NCI-H146 treated with DMSO at 0.1 percent for 48 hours (cell line): Measurements from ENCODE around the gene SIVA1.

ENCODE experiments used
- DNase-seq: peaks from one replicate; lab custom pipeline; 2025; ENCODE audit not compliant: unreplicated experiment; lab: John Stamatoyannopoulos, UW

SIVA1 gene

DNA sequence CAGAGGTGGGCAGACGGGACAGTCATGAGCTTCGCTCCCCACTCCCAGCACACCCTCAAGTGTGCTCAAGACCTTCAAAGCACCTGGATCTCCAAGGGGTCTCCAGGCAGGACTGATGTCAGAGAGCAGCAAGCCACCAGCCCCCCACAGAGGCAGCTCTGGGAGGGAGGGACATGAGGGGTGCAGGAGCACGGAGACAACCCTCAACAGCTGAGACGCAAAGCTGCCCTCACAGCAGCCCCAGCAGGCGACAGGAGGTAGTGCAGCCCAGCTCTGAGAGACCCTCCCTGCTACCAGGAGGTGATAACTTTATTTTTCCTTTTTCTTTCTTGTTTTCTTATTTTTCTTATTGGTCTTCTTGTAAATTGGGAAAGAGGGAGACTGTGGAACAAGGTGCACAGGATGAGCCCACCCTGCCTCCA is 17.9 kb downstream of the SIVA1 start:
- DNase-seq: no peak

GRCh38 chr14:104771374-104771773 is 18.4 kb downstream of the SIVA1 start:
- no peak for DNase-seq

- no peak for DNase-seq
Observed at GRCh38 chr14:104771918-104772706, 19.2 kb downstream of the SIVA1 start.

DNA sequence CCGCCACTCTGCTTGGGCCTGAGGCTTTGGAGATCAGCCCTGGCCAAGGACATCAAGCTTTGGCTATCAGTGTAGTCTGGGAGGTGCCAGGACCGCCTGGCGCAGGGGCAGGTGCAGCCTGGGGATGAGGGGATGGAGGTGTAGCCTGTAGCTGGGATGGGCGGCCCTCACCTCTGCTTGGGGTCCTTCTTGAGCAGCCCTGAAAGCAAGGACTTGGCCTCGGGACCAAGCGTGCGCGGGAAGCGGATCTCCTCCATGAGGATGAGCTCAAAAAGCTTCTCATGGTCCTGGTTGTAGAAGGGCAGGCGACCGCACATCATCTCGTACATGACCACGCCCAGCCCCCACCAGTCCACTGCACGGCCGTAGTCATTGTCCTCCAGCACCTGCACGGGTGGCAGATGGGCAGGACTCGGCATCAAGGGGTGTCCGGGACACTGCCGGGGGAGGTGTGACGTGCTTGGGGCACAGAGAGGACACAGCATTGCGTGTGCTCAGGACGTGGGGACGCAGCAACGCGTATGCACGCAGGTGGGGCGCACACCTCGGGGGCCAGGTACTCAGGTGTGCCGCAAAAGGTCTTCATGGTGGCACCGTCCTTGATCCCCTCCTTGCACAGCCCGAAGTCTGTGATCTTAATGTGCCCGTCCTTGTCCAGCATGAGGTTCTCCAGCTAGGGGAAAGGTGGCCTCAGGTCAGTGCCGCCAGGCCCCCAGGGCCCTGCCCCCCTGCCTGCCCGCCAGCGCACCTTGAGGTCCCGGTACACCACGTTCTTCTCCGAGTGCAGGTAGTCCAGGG is 20.0 kb downstream of the SIVA1 start:
- DNase-seq: no peak

DNA sequence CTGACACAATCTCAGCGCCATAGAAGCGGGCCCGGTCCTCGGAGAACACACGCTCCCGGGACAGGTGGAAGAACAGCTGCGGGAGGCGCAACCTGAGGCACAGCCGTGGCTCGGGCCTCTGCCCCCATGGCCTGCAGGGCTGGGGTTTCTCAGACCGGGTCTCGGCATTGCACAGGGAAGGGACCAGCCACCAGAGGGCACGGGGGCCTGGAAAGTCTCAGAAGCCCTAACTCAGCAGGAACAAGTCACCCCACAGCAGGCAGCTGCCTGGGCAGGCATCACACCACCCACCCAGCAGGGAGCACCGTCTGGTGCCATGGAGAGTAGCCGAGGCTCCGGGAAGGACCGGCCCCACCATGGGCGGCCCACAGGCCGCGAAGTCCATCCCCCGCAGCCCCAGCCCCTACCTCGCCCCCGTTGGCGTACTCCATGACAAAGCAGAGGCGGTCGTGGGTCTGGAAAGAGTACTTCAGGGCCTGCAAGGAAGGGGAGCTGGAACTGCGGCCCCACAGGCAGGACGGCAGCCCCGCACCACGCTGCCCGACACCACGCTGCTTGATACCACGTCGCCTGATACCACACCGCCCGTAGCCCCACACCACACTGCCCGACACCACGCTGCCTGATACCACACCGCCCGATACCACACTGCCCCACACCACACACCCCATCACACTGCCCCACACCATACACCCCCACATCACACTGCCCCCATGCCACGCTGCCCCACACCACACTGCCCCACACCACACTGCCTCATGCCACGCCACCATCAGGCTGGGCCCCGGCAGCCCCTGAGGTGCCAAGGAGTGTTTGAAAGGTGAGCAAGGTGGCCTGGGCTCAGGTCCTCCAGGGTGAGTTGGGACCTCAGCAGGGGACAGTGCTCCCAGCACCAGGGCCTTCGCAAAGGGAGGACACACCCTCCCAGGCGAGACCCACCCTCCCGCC is 20.8 kb downstream of the SIVA1 start:
- DNase-seq: no peak

GRCh38 chr14:104774453-104775072 is 21.6 kb downstream of the SIVA1 start:
- DNase-seq: no peak

DNA sequence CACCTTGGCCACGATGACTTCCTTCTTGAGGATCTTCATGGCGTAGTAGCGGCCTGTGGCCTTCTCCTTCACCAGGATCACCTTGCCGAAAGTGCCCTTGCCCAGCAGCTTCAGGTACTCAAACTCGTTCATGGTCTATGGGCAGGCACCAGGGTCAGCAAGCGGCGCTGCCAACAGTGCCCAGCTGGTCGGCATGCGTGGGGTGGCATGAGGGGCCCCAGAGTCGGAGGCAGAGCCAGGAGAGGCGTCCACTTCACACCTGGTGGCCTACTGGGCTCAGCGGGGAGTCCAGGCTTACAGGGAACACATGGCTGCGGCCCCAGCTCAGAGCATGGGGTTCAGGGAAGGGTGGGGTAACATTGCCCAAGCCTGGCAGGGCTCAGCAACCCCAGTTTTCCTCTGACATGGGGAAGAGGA is 22.1 kb downstream of the SIVA1 start:
- no peak for DNase-seq

DNA sequence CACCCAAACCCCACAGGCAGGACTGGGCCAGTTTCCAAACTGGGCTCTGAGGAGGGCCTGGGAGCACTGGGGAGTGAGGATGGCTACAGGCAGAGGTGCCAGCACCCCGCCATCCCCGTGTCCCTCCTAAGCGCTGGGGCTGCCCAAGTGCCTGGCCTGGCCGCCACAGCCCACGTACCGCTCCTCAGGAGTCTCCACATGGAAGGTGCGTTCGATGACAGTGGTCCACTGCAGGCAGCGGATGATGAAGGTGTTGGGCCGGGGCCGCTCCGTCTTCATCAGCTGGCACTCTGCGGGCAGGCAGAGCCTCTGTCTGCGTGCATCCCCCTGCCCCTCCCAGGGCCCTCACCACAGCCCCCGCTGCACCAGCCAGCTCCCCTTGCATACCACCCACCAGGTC is 23.5 kb downstream of the SIVA1 start:
- no peak for DNase-seq

DNA sequence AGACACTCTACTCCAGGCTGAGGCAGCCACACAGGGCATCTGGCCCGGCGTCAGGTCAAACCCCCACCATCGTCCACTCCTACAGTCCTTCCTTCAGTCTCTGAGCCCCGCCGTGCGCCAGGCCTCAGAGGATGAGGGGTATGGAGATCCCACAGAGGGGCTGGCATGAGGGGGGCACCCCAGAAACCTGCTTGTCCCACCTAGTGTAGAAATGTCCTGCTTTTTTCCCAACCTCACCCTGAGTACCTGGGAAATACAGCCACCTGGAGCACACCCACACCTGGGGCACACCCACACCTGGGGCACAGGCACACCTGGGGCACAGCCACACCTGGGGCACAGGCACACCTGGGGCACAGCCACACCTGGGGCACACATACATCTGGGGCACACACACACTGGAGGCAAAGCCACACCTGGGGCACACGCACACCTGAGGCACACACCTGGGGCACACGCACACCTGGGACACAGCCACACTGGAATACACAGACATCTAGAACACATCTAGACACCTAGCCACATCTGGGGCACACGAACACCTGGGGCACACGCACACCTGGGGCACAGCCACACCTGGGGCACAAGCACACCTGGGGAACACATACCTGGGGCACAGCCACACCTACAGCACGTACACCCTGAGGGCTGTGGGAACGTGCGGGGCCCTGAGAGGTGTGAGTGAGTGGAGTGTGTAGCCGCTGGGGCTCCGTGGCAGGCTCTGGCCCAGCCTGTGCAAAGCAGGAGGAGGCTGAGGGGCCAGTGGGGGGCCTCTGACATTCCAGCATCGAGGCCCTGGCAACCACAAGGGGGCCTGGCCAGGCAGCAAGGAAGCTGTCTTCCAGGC is 24.2 kb downstream of the SIVA1 start:
- DNase-seq: no peak

- DNase-seq: no peak
Observed at GRCh38 chr14:104777808-104778249, 24.9 kb downstream of the SIVA1 start.

GRCh38 chr14:104778694-104779331 is 25.9 kb downstream of the SIVA1 start:
- peak; percentile 94 for DNase-seq

GRCh38 chr14:104779776-104780512 is 27.0 kb downstream of the SIVA1 start:
- DNase-seq: no peak

DNA sequence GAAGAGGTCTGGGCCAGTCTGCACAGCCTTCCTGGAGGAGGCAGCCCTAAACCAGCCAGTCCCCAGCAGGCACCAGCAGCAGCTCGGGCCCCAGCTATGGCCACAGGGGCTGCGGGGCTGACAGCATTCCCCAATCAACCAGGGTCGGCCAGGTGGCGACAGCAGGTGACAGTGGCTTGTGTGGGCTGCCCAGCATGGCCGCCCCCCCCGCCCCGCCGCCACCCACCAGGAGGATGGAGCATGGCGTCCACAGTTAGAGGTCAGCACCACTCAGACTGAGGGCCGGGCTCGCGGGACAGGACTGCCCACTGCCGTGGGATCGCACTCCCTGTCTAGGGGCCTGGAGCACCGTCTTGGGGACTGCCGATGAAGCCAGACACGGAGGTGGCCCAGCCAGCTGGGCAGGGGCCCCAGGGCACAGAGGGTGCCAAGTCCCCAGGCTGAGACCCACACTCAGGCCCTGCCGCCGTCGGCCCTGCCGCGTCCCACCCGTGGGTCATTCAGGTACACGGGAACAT is 27.6 kb downstream of the SIVA1 start:
- no peak for DNase-seq

DNA sequence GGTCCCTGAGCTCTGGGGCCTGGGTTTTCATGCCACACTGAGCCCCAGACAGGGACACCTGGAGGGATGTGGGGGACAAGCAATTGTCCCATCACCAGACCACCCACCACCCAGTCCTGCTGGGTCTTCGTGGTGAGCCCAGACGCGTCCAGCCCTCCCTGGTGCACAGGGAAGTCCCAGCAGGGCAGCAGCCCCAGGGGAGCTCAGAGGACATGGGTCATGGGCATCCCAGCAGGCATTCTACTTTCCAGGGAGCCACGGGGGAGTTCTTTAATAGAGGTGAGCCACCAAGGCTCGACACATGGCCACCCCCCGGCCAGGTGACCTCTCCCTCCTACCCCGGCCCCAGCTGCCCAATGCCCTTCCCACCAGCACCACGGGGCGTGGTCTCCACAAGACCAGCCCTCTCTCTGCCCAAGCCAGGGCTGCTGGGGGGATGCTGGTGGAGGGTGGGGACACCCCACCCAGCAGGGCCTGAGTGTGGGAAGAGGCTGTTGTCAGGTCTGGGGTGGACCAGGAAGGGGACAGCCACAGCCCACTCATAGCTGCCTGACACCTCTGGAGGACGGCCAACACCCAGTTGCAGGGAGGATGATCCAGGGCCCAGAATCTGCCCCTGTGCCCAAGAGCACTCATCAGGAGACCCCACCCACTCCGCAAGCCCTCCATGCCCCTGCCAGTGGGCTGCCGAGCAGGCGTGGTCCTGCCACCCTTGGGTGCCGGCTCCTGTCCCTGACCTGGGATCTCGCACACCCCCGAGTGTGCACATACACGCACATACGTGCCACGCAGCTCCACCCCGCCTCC is 28.5 kb downstream of the SIVA1 start:
- DNase-seq: peak; percentile 30

- DNase-seq: no peak
Observed at GRCh38 chr14:104782086-104782807, 29.3 kb downstream of the SIVA1 start.

DNA sequence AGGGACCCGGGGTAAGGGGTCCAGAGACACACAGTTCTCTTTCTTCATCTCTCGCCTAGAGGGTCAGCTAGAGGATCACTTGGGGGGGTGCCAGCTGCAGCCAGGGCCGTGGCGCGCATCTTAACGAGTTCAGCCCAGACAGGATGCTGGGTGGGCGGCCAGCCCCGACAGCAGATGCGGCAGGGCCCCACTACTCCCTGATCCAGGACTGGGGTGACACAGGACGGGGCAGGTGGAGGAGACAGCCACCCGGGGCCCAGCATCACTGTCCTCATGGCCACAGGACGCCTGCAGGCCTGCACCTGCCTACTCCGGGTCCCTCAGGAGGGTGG is 29.8 kb downstream of the SIVA1 start:
- DNase-seq: no peak
